HG03045 (cell line): Measurements from ENCODE around the gene TP63.

Source experiments
- ATAC-seq: cut with Tn5 transposase; IDR thresholded peaks from one replicate; pipeline ENCODE4 v1.9.1; 2021; ENCODE audit warnings: mild to moderate bottlenecking, moderate library complexity; ENCODE audit not compliant: unreplicated experiment

The TP63 gene

DNA sequence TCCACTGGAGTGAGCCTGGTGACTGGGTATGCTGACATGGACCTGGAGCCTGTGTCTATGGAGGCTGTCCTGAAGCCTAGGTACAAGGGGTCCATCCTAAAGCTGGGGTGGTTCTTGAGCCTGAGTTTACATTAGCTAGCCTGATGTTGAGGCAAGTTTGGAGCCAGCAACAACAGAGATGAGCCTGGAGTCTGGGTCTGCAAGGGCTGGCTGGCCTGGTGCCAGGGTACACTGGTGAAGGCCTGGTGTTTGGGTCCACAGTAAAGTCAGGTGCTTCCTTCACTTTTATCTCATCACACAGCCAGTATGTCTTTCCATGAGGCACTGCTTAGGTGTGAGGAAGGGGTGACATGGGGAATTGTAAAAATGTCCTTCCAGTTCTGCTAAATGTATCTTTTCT is 49.5 kb downstream of the TP63 start:
- no peak for ATAC-seq

- no peak for ATAC-seq
Observed at GRCh38 chr3:189683546-189684255, 52.5 kb downstream of the TP63 start.

DNA sequence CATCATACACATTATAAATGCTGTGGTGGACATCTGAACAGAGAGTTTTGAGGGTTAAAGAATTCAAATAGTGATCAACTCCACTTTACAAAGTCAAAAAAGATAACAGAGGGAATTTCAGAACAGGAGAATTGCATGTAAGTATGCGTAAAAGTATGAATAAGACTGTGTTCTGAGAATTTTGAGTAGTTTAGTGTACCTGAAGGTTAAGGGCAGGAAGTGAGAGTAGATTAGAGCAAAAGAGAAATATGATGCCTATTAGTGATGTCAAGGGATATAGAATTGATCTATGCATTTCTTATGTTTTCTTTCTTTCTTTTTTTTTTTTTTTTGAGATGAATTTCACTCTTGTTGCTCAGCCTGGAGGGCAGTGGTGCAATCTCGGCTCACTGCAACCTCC is 53.1 kb downstream of the TP63 start:
- ATAC-seq = no peak

GRCh38 chr3:189685291-189685690 is 54.1 kb downstream of the TP63 start:
- no peak for ATAC-seq

- no peak for ATAC-seq
Observed at GRCh38 chr3:189685860-189686259, 54.7 kb downstream of the TP63 start.

GRCh38 chr3:189687475-189687874 is 56.3 kb downstream of the TP63 start:
- no peak for ATAC-seq

- no peak for ATAC-seq
Observed at GRCh38 chr3:189688262-189688661, 57.1 kb downstream of the TP63 start.

- no peak for ATAC-seq
Observed at GRCh38 chr3:189689625-189690024, 58.4 kb downstream of the TP63 start.

DNA sequence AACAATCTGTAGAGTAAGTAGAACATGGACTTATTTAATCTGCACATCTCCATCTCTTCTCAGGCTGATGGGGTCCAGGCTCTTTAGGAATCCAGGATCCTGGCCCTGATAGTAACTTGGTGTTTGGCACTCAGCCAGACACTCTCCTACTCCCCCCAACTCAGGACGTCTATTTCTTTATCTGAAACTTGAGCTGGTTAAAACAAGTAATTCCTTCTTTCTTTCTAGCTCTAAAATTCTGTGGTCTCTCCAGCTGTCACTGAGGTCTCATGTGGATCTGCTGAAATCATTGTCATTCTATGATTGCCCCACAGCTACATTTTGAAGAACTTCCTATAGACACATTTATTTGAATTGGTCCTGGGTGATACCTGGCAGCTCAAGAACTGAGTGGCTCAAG is 59.0 kb downstream of the TP63 start:
- no peak for ATAC-seq

DNA sequence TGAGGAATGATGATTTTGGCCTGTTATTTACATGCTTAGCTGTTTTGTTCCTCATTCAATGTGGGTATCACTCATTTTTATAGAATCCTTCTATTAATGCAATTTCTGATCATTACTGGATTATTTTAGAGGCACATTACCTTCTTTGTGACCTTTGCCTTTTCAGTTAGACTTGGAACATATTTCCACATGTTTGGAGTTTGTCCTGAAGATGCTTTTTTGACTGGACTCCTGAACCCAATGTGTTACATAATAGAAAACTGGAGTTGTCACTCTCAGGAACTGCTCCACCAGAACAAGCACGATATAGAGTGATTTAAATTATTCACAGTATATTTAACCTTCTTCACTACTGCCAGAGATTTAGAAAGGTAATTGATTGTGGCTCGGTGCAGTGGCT is 59.5 kb downstream of the TP63 start:
- ATAC-seq = no peak

DNA sequence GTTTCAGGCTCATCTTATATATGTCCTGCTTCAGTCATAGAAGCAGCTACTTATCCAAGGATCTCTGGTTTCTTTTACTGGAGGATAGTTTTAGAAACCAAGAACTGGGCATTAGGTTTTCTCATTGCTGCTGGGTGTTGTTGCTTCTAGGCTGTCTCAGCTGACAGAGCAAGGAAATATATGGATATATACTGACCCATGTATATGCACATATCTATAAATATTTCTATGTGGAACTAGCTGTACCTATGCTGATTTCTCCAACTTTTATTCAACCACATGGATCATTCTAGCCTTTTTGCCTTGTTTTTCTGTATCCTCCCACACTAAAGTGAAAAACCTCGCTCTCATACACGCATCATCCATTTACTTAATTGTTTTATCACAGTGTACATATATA is 64.2 kb downstream of the TP63 start:
- no peak for ATAC-seq

DNA sequence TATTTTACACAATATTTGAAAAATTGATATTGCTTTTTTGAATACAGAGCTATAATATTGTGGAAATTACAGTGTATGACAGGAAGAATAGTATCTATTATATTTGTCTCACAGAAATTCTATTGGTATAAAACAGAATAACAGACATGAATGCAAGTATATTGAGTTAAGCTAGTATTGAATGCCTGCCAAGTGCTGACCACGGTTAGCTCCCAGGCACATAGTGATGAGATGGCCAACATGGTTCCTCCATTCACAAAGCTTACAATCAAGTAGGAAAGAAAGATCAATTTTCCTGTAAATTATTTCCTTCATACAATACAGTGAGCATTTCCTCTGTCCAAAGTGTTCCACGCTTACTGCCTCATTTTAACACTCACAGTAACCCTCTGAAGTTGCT is 67.6 kb downstream of the TP63 start:
- ATAC-seq = no peak

GRCh38 chr3:189699885-189700284 is 68.7 kb downstream of the TP63 start:
- ATAC-seq = no peak

- ATAC-seq = no peak
Observed at GRCh38 chr3:189702066-189702646, 71.0 kb downstream of the TP63 start.

DNA sequence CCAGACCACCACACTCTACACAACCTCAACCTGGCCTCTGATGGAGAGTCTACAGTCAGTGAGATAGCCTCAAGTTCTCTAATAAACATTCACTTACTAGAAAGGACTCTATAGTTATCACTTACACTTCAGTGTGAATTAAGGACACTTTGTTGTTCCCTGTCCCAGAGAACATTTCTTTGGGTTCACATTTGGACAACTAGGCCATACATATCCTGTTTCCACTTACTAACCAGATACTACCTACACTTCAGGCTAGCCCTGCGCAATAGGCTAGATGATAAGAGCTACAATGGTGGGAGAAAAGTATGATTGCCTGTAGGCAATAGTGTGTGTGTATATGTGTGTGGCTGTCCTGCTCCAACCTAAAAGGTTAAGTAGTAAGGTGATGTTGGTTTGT is 72.7 kb downstream of the TP63 start:
- no peak for ATAC-seq

DNA sequence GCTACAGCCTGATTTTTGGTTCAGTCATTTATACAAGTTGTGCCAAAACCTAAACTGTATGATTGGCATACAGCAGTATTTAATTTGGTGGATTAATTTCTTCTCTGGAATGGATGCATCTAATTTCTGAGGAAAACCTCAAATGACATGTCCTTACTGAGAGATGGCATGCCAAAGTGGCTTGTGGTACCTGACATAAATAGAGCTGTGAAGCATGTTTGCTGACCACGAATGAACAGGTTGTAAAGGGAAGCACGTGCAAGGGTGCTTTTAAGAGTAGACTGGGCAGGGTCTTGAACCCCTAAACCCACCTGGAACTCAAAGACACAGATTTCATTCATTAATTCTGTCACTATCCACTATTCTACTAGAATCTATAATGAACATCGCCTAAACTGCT is 77.2 kb downstream of the TP63 start:
- ATAC-seq = no peak

DNA sequence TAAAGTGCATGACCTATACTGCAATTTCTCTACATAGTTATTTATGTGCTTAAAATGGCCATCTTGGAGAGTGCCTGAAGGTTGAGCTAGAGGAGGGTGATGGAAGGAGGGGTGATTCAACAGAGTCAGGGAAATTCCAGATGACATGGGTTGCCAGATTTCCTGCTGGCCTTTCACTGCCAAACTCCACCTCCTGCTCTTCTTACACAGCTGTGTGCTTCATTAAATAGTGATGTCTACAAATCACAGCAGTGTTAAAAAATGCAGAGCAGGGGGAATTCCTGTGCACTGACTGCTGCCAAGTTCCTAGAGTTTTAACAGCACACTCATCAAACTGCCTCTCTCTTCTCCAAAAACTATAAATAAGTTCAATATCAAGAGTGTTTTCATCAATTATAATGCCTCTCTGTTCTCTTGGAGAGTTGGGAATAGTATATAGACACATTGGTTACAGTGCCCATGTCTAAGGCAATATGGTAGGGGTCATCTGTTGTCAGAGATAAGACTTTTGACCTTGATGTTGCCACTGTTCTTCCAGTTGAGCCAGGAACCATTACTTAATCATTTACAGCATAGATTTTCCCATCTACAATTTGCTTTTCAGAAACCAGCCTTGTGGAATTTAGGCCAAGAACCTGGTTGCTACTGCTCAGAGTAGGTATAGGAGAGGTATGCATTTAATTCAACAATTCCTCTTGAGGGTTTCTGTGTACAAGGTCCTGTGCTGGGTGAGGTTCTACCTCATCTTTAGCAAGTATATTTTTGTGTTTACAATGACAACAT is 79.6 kb downstream of the TP63 start:
- no peak for ATAC-seq

DNA sequence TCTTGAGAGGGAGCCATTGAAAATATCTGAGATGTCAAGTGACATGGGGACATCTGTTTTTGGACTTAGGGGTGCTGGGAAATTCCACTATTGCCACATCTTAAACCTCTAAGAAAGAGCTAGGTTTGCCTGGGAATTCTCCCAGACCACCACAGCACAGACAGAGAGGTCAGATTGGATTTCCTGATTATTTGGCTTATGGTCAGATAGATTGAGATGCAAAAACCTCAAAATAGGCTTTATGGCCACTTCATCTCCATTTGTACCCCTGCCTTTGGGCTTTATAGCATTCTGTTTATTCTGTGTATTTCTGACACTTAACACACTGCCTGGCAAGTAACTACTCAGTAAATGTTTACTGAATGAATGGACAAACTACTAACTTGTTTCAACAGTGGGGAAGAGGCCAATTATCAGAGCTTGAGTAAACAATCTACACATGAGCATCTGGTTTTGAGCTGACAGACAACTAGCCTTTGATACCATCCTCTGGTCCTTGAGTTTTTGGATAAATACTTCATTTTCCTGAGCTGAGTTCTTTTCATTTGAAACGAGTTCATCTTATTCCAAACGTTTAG is 81.8 kb downstream of the TP63 start:
- no peak for ATAC-seq

- no peak for ATAC-seq
Observed at GRCh38 chr3:189714991-189715961, 84.1 kb downstream of the TP63 start.

DNA sequence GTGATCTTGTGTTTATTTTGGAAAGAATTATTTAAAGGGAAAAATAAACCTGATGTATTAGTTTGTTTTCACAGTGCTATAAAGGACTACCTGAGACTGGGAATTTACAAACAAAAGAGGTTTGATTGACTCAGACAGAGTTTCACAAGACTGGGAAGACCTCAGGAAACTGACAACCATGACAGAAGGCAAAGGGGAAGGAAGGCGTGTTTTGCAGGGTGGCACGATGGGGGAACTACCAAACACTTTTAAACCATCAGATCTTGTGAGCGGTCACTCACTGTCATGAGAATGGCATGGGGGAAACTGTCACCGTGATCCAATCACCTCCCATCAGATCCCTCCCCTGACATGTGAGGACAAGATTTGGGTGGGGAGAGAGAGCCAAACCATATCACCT is 87.0 kb downstream of the TP63 start:
- no peak for ATAC-seq
